GM21528 (cell line): ENCODE results near the gene ABCG8.
"Not testable (repeated sequence)": the region's sequence is repeated elsewhere in the genome, so short reads cannot be mapped to it uniquely, and the experiment has no call there.

Experiments used
- ATAC-seq: cut with Tn5 transposase; IDR thresholded peaks from one replicate; pipeline ENCODE4 v1.9.1; 2021; ENCODE audit warnings: mild to moderate bottlenecking, moderate library complexity; ENCODE audit not compliant: unreplicated experiment, low FRiP score

ABCG8 gene

DNA sequence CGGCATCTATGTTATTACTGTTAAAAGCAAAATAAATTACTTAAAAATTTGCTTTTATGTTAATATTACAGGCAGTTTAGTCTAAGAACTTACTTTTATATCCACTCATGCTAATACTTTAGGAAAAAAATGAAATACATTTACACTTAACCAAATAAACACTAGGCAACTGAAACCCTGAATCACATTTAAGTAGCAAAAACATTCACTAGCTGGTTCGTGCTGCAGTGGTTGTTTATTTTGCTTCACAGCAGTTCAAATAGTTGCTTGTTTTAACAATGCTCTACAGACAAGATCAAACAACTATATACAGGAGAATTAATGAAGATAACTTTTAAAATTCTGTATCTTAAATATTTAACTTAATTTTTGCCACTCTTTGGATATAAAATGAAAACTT, 60.8 kb downstream of the ABCG8 start:
- ATAC-seq, result no peak

DNA sequence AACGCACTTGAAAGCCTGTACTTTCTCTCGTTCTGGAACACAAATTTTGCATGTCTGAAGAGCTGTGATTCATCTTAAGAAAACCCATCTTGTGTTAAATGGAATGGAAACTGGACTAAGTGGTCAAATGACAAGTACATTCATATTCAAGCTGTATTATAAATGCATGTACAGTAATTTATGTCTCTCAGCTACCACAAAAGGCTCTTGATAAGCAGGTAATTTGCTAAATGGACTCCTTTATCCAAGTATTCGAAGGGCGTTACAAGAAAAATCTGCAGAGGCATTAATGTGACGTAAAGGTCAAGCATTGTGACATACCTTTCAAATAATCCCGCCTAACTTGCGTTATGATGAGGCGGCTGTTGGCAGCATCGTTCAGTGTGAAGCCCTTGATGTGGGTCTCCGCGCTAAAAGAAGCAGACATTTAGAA, 66.6 kb downstream of the ABCG8 start:
- no peak for ATAC-seq

DNA sequence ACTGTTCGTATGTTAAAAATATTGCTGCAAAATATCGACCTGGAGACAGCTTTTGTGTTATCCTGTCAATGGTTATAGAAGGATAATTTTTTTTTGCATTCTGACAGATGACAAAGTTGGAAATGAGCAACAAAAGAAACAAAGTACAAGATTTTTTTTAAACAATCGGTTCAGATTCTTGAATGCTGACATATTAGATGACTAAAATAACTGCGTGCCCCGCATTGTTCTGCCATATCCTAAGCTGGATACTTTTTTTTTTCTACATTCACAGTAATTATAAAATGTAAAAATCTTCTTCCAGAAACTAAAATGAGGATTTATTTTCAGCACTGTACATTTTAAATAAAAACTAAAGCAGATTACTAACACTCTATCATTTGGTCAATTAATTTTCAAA, 67.1 kb downstream of the ABCG8 start:
- ATAC-seq, result no peak

DNA sequence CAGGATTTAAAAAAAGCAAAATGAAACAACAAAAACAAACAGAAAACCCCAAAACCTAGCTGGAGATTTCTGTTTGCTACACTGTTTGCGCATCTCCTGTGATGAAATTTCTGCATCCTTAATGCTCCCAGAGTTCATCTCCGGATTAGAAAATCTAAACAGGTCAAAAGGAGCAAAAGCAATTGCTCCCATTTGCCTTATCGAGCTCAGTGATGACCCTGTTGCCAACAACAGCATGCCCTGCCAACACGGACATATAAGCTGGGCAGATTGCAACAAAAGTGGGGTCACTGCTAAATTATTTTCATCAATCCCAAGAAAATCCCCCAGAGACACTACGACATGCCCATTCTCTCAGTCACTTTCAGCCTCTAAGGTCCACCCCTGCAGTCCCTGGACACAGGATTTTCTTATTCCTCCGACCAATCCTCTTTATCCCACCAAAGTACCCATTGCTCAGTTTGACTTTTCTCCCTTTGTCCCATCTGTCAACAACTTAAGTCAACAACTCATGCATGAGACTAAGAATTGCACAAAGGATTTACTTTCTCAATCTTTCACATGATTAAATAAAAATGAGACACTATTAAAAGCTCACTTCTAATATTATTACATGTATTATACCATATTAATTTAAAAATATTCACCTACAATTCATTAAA, 67.8 kb downstream of the ABCG8 start:
- ATAC-seq, result no peak

DNA sequence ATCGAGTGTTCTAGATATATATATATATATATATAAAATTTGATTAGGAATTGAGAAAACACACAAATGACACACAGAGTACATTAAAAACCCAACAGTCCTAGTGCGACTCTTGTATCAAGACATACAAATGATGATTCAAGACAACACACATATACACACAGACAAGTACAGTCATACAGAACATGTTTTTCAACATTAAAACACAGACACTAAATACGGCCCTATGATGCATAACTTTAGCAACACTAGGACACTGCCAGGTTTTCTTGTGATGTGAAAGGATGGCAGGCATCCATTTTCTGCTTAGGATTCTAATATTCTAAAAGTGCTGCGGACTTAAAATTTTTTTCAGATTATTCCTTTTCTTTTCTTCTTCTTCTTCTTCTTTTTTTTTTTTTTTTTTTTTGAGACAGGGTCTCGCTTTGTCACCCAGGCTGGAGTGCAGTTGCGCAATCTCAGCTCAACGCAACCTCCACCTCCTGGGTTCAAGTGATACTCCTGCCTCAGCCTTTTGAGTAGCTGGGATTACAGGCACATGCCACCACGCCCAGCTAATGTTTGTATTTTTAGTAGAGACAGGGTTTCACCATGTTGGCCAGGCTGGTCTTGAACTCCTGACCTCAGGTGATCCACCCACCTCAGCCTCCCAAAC, 72.5 kb downstream of the ABCG8 start:
- not testable (repeated sequence) for ATAC-seq

DNA sequence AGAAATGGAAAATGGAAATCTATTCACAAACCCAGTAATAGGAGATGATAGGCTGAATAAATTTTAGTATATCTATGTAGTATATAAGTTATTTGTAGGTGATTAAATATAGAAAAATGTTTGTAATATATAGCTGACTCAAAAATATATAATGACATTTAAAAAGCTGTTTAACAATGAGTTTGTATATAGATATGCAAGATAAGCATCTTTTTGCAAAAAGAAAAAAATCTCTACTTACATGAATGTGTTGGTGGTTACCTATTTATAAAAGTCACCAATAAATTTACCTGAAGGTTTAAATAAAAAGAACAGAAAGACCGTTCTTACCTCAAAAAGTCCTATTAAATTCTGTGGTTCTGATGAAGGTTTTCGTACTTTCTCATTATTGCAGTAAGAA, 85.7 kb downstream of the ABCG8 start:
- no peak for ATAC-seq

DNA sequence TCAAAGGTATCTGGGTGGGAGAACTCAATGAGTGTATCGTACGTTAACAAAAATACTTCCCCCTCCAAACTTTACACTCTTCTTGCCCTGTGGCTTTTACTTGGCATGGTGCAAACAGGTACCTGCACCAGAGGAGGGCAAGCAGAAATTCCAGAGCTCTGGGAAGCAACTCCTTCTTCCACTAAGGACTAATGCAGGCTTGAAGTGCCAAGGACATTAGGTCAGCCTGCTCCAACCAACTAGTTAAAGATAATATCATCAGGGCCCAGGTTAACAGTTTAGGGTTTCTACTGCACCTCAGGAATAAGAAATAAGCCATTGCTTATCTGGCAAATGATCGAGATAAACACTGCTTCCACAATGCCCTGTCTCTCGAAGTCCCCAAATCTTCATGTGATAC, 86.7 kb downstream of the ABCG8 start:
- ATAC-seq, result no peak

DNA sequence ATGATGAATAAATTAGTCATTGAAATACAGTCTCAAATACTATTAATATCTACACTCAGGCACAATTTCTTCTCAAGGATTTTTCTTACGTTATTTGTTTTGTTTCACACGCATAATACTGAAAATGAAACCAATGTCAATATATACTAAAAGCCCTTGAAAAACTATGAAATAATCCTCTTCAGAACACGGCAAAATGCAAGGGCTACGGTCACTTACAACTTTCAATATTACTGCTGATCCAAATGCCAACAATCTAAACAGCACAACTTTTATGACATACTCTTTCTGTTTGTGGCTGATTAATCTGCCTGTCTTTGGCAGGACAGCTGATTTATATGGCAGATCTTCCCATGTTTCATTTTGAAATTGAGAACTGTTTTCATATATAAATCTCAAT, 88.7 kb downstream of the ABCG8 start:
- no peak for ATAC-seq

DNA sequence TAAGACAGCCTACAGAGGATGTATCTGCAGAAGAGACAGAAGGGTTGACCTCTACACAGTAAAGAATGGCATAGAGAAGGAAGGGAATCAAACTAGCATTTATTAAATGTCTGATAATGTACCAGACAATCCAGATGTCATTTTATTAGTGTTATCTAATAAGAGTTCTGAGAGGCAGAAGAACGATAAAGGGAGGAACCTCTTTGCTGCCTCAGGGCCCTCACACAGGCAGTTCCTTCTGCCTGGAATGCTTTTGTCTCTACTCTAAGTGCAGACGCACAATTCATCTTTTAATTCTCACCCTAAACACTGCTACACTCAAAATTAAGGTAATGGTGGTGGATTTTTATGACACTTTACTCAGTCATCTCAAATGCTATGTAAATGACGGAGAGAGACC, 92.5 kb downstream of the ABCG8 start:
- no peak for ATAC-seq
